RCC 7860 (cell line): ENCODE measurements around the gene CST4.
"Not testable (repeated sequence)": the region's sequence is repeated elsewhere in the genome, so short reads cannot be mapped to it uniquely, and the experiment has no call there.

Experiments
- DNase-seq: peaks from one replicate; pipeline ENCODE4 v3.0.0-alpha.2; 2015; ENCODE audit warnings: low spot score
- FAIRE-seq: peaks from 2 replicates; lab custom pipeline; 2012; peaks lifted over from hg19 to GRCh38; lab: Jason Lieb, UNC

Gene CST4

DNA sequence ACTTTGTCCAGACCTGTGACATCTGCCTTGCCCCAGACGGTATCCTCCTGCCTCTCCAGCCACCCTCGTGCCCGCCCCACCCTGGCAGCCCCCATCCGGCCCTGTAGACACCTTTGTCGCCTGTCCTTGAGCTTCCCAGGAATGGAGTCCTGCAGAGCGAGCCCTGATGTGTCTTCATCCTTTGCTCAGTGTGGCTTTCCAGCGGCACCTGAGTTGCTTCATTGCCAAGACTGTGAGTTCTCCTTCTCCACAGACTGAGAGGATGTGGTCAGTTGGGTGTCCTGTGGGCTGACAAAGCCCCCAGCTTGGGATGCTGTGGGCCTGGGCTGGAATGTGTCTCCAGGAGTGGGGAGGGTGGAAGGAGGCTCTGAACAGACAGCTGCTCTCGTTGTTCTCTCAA is 1.7 kb upstream of the CST4 start:
- DNase-seq, result peak; percentile 14
- no peak for FAIRE-seq

DNA sequence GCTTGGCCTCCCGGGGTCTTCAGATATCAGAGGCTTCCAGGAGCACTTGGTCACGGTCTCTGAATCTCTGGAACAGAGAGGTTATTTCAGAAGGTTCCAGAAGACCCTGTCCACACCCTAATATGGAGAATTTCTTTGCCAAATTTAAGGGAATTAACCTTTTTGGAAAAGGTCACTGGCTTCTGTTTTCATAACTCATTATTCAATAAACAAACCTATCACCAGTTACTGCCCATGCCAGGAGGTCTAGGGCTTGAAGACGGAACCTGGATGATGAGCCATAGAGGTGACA is 507 bp upstream of the CST4 start:
- FAIRE-seq (no peak), DNase-seq (peak; percentile 3)

DNA sequence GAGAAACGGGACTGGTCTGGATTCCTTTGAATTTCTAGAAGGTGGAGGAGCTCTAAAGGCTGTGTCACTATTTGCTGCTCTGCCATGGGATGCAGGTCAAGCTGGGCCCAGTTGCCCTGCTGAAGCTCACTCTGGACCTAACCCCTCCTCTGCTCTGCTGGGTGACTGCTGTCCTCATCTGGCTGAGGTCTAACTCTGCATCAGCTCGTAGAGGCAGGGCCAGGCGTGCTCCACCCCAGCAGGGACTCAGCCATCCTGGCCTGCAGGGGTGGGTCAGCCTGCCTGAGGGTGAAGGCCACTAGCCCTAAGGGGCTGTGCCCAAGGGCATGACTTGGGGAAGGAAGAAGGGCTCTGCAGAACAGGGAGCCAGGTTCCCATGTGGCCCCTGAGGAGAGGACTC is 852 bp downstream of the CST4 start:
- FAIRE-seq, result no peak
- DNase-seq, result no peak

DNA sequence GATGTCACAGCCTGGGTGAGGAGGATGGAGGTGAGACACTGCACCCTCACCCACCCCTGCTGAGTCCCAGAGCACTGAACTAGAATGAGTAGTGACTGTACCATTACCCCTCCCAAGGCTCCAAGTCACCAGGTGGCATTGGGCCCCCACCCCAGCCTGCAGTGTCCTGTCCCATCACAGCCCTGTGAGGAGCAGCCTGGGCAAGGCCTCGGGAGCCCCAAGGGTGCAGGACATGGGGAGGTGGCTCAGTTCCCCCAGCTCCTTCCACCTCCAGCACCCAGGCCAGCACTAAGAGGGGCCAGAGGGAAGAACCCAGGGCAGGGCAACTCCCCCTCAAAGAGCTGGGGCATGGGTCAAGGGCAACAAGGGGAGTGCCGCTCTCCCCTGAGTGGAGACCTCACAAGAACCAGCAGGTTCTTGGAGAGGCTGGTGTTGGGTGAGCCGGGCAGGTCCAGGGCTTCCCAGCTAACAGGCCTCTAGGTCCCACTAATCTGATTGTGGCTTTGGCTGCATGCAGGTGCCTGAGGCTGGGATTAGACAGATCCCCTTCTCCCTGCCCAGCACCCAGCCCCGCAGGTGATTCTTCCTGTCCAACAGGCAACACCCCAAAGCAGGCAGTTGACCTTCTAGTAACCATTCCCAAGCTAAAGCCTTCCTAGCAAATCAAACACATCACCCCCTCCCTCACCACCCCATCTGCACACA is 2.6 kb downstream of the CST4 start:
- DNase-seq, result no peak
- no peak for FAIRE-seq

DNA sequence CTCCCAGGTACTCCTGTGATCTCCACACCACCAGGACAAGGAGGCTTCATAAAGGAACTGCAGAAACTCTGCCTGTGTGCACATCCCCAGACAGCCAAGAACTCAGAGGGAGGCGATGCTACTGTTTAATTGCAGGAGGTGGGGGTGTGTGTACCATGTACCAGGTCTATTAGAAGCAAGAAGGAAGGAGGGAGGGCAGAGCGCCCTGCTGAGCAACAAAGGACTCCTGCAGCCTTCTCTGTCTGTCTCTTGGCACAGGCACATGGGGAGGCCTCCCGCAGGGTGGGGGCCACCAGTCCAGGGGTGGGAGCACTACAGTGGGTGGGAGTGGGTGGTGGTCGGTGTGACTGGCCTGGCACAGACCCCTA is 3.3 kb downstream of the CST4 start:
- not testable (repeated sequence) for DNase-seq, FAIRE-seq

DNA sequence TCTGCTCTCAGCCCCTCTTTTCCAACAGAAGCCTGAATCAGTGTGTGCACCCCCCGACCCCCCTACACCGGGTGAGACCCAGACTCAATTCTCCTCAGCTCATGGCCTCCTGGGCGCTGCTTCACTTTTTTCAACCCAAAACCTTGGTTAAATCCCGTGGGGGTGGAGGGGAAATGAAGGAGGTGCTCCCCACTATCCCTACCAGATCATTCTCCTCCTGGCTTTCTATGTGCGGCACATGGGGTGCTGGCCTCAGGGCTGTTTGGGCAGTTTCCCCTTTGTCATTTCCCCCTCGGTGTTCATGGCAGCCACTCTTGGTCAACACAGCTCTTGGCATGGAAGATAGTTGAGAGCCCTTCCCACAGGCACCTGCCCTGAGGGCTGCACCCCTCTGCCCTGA is 4.6 kb downstream of the CST4 start:
- FAIRE-seq, result no peak
- no peak for DNase-seq

DNA sequence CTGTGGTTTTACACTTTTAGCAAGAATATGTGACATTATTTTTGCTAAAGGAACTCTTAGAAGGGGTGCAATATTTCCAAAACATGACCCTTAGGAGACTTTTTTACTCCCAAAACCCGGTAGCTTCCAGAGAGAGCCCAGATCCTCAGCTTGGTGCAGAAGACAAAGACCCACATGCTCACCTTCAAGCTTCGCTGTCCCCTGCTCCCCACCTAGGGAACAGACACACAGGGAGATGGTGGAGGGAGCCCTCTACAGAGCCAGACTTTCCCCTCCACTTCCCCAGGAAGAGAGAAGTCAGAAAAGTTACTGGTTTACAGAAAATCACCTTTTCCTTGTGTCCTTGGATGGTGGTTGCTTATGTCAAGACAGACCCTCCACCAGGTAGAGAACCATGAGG is 5.0 kb downstream of the CST4 start:
- DNase-seq (no peak), FAIRE-seq (no peak)

DNA sequence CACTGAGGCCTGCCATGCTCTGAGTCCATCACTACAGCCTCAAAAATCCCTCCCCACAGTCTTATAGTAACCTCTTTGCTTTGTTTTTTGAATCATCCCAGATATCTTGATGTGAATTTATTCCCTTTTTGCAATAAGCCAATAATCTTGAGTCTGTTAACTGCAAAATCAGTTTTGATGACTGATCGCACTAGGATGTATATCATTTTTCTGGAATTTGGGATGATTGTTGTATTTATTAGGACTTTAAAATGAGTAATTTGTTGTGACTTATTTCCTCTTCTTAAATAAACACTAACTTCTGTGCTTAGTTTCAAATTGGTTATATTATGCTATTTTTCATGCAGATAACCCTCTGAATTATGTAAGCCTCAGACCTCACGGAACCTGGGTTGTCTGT is 5.6 kb downstream of the CST4 start:
- DNase-seq (no peak), FAIRE-seq (no peak)

DNA sequence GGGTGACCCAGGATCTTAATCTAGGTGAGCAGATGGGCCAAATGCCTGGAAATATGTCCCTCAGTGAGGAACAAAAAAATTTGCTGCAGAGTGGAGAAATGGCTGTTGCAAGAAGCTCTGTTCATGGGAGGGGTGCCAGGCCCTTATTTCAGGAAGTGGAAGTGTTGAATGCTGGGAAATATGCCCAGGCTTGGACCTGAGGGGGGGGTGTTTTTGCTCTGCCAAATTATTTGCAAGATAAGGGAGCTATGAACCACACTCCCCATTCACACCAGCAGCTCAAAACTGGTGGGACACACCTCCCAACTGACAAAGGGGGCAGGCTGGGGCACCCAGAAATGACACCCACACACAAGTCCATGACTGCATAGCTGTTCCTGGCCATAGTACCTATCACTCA is 8.7 kb downstream of the CST4 start:
- FAIRE-seq, result no peak
- DNase-seq, result no peak

DNA sequence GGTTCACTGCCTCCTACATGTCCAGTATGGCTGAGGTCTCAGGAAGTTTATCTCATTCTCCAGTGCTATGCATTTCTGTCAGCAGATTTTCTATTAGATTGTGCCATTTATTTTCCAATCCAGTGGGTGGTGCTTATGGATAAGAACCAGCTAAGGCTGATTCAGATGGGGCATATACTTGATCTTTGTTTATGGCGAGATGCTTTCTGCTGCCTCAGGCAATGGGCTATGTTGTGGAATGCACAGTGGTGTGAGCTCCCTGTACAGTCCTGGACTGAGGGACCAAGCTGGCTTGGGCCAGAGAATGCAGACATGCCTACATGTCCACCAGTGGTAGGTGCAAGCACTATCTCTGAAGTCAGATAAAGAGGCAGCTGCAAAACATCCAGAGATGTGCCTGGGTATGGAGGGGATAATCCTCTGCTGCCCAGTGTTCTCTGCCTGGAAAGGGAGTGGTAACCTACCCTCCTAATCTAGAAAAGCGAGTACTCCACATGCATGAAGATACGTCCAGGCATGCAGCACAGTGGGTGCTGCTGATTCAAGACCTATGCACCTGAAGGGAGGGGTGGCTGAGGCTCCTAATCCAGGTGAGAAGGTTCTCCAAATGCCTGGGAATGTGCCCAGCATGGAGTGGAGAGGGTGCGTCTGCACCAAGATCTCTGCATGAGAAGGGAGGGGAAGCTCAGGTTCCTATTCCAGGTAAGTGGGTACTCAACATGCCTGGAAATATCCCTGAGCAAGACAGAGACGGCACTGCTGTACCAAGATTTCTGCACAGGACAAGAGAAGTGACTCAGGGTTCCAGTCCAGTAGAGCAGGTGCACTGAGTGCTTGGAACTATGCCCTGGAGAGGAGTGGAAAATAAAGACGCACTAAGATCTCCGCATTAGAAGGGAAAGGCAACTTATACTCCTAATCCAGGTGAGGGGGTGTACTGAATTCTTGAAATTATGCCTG is 9.4 kb downstream of the CST4 start:
- FAIRE-seq, result no peak
- no peak for DNase-seq

DNA sequence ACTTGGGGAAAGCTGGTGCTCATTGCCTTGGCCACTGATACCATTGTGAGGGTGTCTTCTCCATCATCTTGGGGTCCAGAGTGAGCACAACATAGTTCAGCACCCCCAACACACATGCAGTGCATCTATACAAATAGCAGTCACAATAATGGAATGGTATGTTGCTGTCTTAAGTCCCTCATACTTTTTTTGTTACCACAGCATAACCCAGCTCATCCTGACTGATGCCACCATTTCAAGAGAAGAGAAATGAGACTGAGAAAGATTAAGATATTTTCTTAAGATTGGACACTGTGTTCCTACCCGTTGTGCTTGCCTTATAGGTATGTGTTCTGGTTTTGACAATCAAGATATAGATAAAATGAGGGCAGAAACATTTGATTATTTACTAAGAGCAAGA is 15.6 kb downstream of the CST4 start:
- FAIRE-seq (no peak), DNase-seq (no peak)

DNA sequence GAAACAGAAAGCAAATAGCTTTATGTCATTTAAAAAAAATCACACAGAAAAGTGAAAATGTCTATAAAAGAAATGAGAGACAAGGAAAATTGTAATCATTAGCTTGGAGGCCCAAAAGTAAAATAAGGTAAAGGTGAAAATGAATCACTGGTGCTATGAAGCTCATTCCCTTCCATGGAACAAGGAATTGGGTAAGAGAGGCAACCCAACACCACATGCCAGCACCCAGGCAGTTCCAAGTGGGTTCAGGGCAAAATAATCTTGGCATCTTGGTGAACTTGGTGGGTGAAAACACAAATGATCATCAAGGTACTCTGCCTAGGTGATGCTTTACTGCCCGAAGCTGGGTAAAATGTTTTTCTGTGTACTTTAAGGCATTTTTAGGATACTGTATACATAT is 16.7 kb downstream of the CST4 start:
- FAIRE-seq, result no peak
- DNase-seq, result no peak

DNA sequence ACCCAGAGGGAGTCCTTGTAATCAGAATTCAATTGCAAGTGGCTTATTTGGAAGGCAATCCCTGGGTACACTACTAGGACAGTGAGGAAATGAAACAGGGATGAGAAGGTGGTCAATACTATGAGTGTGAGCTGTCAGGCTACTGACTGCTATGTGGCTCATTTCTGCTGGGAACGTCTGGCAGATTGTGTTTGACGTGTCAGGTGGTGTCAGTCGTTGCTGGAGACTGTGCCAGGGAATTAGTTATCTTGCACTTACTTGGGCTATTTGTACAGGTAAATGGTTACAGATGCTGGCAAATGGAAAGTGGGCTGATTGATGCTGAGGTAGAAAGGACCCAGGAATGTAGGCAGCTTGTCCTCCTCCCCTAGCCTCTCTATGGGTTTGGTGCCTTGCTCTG is 17.4 kb downstream of the CST4 start:
- DNase-seq (no peak), FAIRE-seq (no peak)

DNA sequence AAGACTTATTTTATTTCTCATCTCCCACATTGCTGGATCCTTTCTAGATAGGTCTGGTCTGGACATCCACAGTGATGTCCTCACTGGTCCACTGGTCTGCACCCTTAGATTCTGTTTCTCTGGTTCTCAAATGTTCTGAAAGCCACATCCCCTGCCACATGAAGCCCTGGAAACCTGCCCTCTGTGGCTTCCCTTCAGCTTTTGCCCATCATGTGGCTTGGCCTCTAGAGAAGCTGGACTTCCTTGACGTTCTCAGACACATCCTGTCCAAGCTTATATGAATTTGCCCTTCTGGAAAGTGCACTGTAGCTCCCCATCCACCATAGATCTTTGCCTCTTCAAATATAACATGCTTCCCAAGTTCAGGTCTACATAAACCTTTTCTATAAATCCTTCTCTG is 18.5 kb downstream of the CST4 start:
- DNase-seq (no peak), FAIRE-seq (no peak)

DNA sequence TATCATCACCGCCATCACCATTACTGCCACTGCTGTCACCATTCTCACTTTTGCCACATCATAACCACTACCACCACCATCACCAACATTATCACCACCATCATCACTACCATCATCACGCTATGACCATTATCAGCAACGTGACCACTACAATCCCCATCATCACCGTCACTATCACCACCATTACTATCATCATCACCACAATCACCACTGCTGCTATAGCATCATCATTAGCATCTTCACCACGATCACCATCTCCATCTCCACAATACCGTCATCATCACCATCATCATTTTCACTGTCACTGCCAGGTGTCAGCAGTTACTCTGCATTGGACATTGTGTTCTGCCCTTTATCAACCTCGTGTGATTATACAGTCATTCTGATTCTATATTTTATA is 19.0 kb downstream of the CST4 start:
- DNase-seq, result no peak
- FAIRE-seq, result no peak

DNA sequence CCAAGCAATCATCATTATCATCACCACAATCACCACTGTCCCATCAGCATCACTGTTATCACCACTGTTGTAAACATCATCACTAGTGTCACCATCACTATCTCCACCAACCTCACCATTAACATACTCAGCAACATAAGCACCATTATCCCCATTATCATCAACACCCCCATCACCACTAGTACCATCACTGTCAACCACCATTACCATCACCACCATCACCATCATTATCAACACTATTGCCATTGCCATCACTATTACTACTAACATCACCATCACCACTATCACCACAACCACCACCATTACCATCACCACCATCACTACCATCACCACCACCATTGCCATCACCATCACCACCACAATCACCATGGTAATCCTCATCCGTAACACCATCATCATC is 19.5 kb downstream of the CST4 start:
- DNase-seq, result no peak
- no peak for FAIRE-seq

DNA sequence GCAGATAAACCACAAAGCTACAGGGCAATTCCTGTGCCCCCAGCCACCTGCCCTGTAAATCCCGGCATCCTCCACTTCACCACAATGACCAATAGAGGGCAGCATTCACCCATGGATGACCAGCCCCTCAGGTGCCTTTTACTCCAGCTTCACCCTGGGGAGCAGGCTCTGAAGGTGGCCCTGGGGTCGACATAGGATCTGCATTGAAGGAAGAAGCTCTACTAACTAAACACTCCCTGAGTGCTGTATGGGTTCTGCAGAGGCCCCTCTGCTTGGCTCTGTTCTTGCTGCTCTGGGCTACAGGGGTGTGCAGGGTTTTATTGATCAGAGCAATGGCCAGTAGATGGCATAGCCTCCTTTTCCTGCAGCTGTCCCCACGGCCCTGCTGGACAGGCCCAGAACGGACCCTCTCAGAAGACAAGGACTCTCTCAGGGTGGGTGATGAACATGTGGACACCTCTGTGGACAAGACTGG is 20.3 kb downstream of the CST4 start:
- DNase-seq, result peak; percentile 18
- no peak for FAIRE-seq

DNA sequence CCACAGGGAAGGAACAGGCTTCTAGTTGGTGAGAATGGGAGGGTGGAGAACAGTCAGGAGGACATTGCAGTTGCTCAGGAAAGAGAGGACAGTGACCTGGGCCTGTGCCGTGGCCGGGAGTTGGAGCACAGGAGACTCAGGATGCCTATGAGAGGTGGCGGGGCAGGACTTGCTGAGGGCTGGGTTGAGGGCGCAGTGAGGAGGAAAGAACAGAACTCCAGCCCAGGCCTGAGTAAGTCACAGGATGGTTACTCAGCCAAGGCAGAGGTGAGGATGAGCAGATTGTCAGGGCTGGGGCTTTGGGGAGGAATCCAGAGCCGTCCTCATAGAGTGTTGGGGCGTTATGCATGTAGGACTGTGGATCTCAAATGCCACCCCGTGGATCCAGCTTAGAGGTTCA is 21.2 kb downstream of the CST4 start:
- no peak for FAIRE-seq
- no peak for DNase-seq

DNA sequence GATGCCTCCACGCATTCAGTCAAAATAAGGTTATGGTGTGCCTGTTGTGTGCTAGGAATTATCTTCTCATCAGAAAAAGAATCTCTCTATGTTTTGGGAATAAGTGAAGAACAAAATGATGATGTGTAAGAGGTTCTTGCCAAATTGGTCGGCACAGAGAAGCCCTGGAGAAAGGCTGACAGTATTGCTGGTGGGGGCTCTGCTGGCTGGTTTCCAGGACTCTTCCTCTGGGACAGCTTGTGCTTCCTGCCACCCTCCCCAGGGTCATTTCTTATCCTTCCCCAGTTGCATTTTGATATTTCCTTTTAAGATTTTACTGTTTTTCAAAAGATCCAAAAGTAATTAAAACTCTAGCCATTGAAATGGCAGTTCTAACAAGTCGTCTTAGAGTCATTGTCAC is 22.1 kb downstream of the CST4 start:
- FAIRE-seq, result no peak
- no peak for DNase-seq

DNA sequence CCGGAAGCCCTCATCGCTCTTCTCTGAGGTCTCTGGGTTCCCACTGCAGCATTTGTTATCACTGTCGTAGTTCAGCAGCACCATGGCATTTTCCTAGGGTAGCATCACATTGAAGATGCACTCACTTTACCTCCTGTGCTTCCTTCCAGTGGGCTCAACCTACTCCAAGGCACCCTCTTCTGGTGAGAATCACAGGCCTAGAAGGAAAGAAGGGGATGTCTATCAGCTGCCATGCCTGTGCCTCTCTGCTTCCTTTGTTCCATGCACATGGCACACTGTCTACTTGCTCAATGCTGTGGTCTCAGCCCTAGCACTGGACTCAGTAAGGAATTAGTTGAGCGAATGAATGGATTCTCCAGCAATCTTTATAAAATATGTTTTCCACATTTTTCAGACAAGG is 22.6 kb downstream of the CST4 start:
- DNase-seq, result no peak
- FAIRE-seq, result no peak

DNA sequence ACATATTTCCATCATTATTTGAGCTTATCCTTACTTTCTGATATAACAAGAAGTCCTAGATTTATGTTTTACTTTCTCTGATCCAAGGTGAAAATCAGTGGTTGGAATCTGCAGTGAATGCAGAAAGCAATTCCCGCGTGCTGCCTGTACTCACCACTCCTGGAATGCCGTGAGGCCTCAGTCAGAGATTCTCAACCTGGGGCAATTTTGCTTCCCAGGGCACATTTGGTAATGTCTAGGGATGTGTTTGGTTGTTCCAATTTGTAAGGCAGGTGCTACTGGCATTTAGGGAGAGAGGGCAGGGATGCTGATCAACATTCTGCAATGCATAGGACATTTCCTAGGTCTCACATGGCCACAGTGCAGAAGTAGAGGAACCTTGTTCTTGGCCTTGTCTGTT is 23.9 kb downstream of the CST4 start:
- DNase-seq (no peak), FAIRE-seq (no peak)

DNA sequence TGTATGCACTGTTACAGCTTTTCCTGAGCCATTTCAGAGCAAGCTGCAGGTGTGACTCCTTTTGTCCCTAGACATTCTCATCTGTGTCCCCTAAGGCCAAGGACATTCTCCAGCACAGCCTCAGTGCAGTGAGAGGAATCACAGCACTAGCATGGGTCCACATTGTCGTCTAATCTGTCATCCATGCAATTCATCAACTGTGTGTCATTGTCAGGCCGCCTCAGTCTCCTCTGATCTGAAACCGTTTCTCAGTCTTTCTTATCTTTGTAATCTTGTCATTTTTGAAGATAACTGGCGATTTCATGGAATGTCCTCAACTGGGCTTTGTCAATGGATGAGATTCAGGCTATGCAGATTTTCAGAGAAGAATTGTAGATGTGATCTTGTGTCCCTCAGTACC is 24.8 kb downstream of the CST4 start:
- not testable (repeated sequence) for FAIRE-seq, DNase-seq
